Endothelial cell of umbilical vein (primary cell): ENCODE measurements around the gene GGACT. TPM values are rescaled to one million over a fixed set of nuclear protein-coding genes. Genes with fewer than 3 reads are reported as not detected.
"Not testable (repeated sequence)": the region's sequence is repeated elsewhere in the genome, so short reads cannot be mapped to it uniquely, and the experiment has no call there.

Source experiments
- BruUV-seq: library from RNA; stranded (reverse); fragments of 400-500 nt; replicated peaks from 2 replicates; lab custom pipeline; 2021; lab: Mats Ljungman, UMichigan
- CTCF ChIA-PET: fragments of 300-600, 350-600 bp; sonication (Branson Sonifier 250); formaldehyde crosslinking; loops from one replicate; lab custom pipeline; 2021; ENCODE audit warnings: antibody characterized with exemption, inconsistent platforms; lab: Charles Lee
- POLR2A ChIA-PET: fragments of 300-600, 350-600 bp; sonication (Branson Sonifier 250); formaldehyde crosslinking; loops from one replicate; lab custom pipeline; 2021; ENCODE audit warnings: antibody characterized with exemption, inconsistent platforms; lab: Charles Lee
- DNase-seq: peaks from one replicate; pipeline ENCODE4 v3.0.0-alpha.2; 2011; ENCODE audit warnings: low read depth, low spot score
- FAIRE-seq: peaks from 2 replicates; lab custom pipeline; 2011; peaks lifted over from hg19 to GRCh38; lab: Jason Lieb, UNC
- H2AFZ ChIP-seq: 2 replicates; pipeline ENCODE4 v1.6.0; 2012; ENCODE audit warnings: low read depth, low read length, control low read depth, inconsistent platforms
- H3K27ac ChIP-seq: 2 replicates; pipeline ENCODE4 v1.5.1; 2011; ENCODE audit warnings: low read depth, mild to moderate bottlenecking, control low read depth, low read length, moderate library complexity; ENCODE audit not compliant: insufficient read depth
- H3K27me3 ChIP-seq, 2 experiments: 2 replicates each; pipeline versions ENCODE4 v1.6.0 to v1.6.1; 2011; ENCODE audit warnings: low read length in 2 of 2, mixed read lengths in 1 of 2; ENCODE audit not compliant: control insufficient read depth in 2 of 2, insufficient read depth in 2 of 2
- H3K36me3 ChIP-seq, 2 experiments: 2 replicates in 1 of 2; 3 replicates in 1 of 2; pipeline ENCODE4 v1.5.1; 2011; ENCODE audit warnings: low read length in 2 of 2, mild to moderate bottlenecking in 1 of 2, moderate library complexity in 1 of 2; ENCODE audit not compliant: control insufficient read depth in 2 of 2, insufficient read depth in 2 of 2; ENCODE audit errors: extremely low read depth in 1 of 2
- H3K4me1 ChIP-seq: 3 replicates; pipeline ENCODE4 v1.5.1; 2011; ENCODE audit warnings: mild to moderate bottlenecking, low read length; ENCODE audit not compliant: control insufficient read depth, insufficient read depth; ENCODE audit errors: extremely low read depth
- H3K4me2 ChIP-seq: 2 replicates; pipeline ENCODE4 v1.6.1; 2011; ENCODE audit warnings: low read length, control low read depth, mixed read lengths; ENCODE audit not compliant: insufficient read depth
- H3K4me3 ChIP-seq, 3 experiments: fragments of 200-600 bp in 1 of 3; sonication (generic), shearing (Covaris generic) in 1 of 3; replicated peaks in 1 of 3; 2 replicates each; pipeline ENCODE4 v1.5.1; 2011 to 2016; ENCODE audit warnings: control low read depth in 3 of 3, low read length in 3 of 3, mild to moderate bottlenecking in 2 of 3, inconsistent platforms in 1 of 3, low read depth in 1 of 3, moderate library complexity in 1 of 3; ENCODE audit not compliant: insufficient read depth in 1 of 3
- H3K79me2 ChIP-seq: 2 replicates; pipeline ENCODE4 v1.6.0; 2012; ENCODE audit warnings: low read length, inconsistent platforms; ENCODE audit not compliant: control insufficient read depth, insufficient read depth
- H3K9ac ChIP-seq: replicated peaks from 2 replicates; pipeline ENCODE3; 2011; ENCODE audit warnings: low read length, control low read depth; ENCODE audit not compliant: insufficient read depth; ENCODE audit errors: extremely low read depth
- H3K9me1 ChIP-seq: replicated peaks from 3 replicates; pipeline ENCODE4 v1.6.0; 2011; ENCODE audit warnings: mild to moderate bottlenecking, low read length; ENCODE audit not compliant: control insufficient read depth, insufficient read depth; ENCODE audit errors: extremely low read depth
- H3K9me3 ChIP-seq: replicated peaks from 2 replicates; pipeline ENCODE4 v1.5.1; 2012; ENCODE audit warnings: low read length, inconsistent platforms; ENCODE audit not compliant: control insufficient read depth, insufficient read depth
- H4K20me1 ChIP-seq: replicated peaks from 2 replicates; pipeline ENCODE3; 2011; ENCODE audit warnings: mild to moderate bottlenecking, low read length; ENCODE audit not compliant: control insufficient read depth, insufficient read depth; ENCODE audit errors: extremely low read depth
- FOS ChIP-seq: IDR thresholded peaks from 2 replicates; pipeline ENCODE4 v1.6.1; 2011; ENCODE audit warnings: mild to moderate bottlenecking, low read length, moderate library complexity, borderline replicate concordance; ENCODE audit not compliant: insufficient read depth
- GATA2 ChIP-seq: IDR thresholded peaks from 2 replicates; pipeline ENCODE4 v1.7.0; 2011; ENCODE audit warnings: low read depth, mild to moderate bottlenecking, moderate library complexity, mixed read lengths, low read length; ENCODE audit not compliant: insufficient read length, insufficient read depth
- MYC ChIP-seq: IDR thresholded peaks from one replicate; pipeline ENCODE4 v1.6.1; 2011; ENCODE audit warnings: mild to moderate bottlenecking, low read depth, low read length
- POLR2A ChIP-seq: IDR thresholded peaks from 2 replicates; pipeline ENCODE4 v1.6.1; 2012; ENCODE audit warnings: low read depth, mild to moderate bottlenecking, control low read depth, low read length
- POLR2AphosphoS5 ChIP-seq: IDR thresholded peaks from 2 replicates; pipeline ENCODE4 v1.6.1; 2012; ENCODE audit warnings: low read depth, mild to moderate bottlenecking, control low read depth, low read length, moderate library complexity; ENCODE audit not compliant: insufficient read depth
- dilution Hi-C: fragments of 300-500 bp; cut with MboI; formaldehyde crosslinking; loops from one replicate; pipeline ENCODE4 v1.15.0; 2019; ENCODE audit warnings: low sequenced_read_pairs; ENCODE audit not compliant: extremely low pct_ligation_motif_present
- intact Hi-C: fragments of 100-400 bp; cut with micrococcal nuclease; formaldehyde crosslinking; loops from one replicate; pipeline ENCODE4 v1.10.0; 2022
- polyA plus RNA-seq, 4 experiments: library from polyadenylated mRNA; depleted of rRNA in 3 of 4; stranded (reverse) in 3 of 4; unstranded in 1 of 4; fragments of >200 nt; gene quantifications; 2 replicates each; pipeline versions ENCODE4 v1.2.1 to v1.2.3, GENCODE V29; 2011 to 2012; ENCODE audit warnings: missing spikeins in 1 of 4
- total RNA-seq: library from RNA; stranded (reverse); gene quantifications from 2 replicates; pipeline ENCODE4 v1.2.3, GENCODE V29; 2021
- TF ChIP-seq, protein P1 (sequence below): IDR thresholded peaks from 2 replicates; pipeline ENCODE4 v1.6.1; 2011; ENCODE audit not compliant: insufficient read depth, insufficient read length
- TF ChIP-seq, protein P2 (sequence below), 2 donors: IDR thresholded peaks; 1 replicate in 1 of 2; 2 replicates in 1 of 2; pipeline ENCODE4 v1.5.1; 2011; ENCODE audit warnings: low read length in 2 of 2, mild to moderate bottlenecking in 2 of 2, moderate library complexity in 2 of 2, control low read depth in 1 of 2, inconsistent platforms in 1 of 2, low read depth in 1 of 2; ENCODE audit not compliant: insufficient read depth in 1 of 2; ENCODE audit errors: extremely low read depth in 1 of 2

The GGACT gene
- total and polyA plus RNA-seq, 2 donors (not counting 3 experiments of a cell fraction or from before 2014, with no cell fraction given), result 2.5 to 6.5 TPM

DNA sequence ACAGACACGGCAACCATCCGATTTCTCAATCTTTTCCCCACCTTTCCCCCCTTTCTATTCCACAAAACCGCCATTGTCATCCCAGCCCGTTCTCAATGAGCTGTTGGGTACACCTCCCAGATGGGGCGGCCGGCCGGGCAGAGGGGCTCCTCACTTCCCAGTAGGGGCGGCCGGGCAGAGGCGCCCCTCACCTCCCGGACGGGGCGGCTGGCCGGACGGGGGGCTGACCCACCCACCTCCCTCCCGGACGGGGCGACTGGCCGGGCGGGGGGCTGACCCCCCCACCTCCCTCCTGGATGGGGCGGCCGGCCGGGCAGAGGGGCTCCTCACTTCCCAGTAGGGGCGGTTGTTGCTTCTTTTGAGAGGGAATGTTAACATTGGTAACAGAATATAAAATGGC lies 30.3 kb upstream of the GGACT start:
- H3K79me2 ChIP-seq, BruUV-seq, H3K4me2 ChIP-seq, dilution Hi-C loops, H3K4me1 ChIP-seq, H3K9me3 ChIP-seq, CTCF ChIA-PET, H3K36me3 ChIP-seq, H3K9me1 ChIP-seq, DNase-seq, H4K20me1 ChIP-seq, H3K27me3 ChIP-seq, H3K4me3 ChIP-seq, H3K27ac ChIP-seq, intact Hi-C loops, FAIRE-seq, H2AFZ ChIP-seq, H3K9ac ChIP-seq, POLR2A ChIA-PET: not testable (repeated sequence)

DNA sequence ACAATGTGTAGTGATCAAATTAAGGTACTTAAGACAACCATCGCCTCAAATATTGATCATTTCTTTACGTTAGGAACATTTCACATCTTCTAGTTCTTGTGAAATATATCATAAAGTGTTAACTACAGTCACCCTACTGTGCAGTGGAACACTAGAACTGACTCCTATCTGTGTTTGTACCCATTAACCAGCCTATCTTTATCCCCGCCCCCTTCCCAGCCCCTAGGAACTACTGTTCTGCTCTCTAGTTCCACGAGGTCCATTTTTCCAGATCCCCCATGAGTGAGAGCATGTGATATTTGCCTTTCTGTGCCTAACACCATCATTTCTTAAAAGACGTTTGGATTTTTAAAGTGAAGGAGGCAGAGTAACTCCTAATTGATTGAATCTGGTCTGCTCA lies 24.4 kb upstream of the GGACT start:
- Histone ChIP-seq H3K9me1 (no peaks in the 10 kb centered on the region), H2AFZ (no peak overlapping the region), H3K9ac (no peak overlapping the region), H3K27ac (no peak overlapping the region), H3K4me1 (peaks cover 12% of the 10 kb centered on the region), H3K4me2 (no peak overlapping the region), H3K79me2 (no peaks in the 10 kb centered on the region), H3K36me3 (no peaks in the 10 kb centered on the region), H3K4me3 (no peak overlapping the region), H3K27me3 (no peaks in the 10 kb centered on the region), H4K20me1 (no peaks in the 10 kb centered on the region), H3K9me3 (no peaks in the 10 kb centered on the region)
- POLR2A ChIA-PET, result interaction anchor here (0.6 kb wide), 1 partner anchor 34 kb away, joined by 3 read pairs; no protein-coding TSS in a partner anchor
- no TSS peak for BruUV-seq
- CTCF ChIA-PET, result no interaction called here
- TF ChIP-seq POLR2A (no peak), FOS (no peak), MYC (no peak), GATA2 (no peak), POLR2AphosphoS5 (no peak)
- TF ChIP-seq, protein P1, sequence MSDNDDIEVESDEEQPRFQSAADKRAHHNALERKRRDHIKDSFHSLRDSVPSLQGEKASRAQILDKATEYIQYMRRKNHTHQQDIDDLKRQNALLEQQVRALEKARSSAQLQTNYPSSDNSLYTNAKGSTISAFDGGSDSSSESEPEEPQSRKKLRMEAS, result no peak
- TF ChIP-seq, protein P2, sequence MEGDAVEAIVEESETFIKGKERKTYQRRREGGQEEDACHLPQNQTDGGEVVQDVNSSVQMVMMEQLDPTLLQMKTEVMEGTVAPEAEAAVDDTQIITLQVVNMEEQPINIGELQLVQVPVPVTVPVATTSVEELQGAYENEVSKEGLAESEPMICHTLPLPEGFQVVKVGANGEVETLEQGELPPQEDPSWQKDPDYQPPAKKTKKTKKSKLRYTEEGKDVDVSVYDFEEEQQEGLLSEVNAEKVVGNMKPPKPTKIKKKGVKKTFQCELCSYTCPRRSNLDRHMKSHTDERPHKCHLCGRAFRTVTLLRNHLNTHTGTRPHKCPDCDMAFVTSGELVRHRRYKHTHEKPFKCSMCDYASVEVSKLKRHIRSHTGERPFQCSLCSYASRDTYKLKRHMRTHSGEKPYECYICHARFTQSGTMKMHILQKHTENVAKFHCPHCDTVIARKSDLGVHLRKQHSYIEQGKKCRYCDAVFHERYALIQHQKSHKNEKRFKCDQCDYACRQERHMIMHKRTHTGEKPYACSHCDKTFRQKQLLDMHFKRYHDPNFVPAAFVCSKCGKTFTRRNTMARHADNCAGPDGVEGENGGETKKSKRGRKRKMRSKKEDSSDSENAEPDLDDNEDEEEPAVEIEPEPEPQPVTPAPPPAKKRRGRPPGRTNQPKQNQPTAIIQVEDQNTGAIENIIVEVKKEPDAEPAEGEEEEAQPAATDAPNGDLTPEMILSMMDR (IDR thresholded peaks at IDR 0.05; ENCODE audit: extremely low read depth in 1 of 2, insufficient read depth in 1 of 2, low read depth in 1 of 2, low read length in 2 of 2), result no peak
- dilution Hi-C loops (no loop called here), intact Hi-C loops (no loop called here)
- FAIRE-seq, result no peak
- DNase-seq, result no peak
